ENCODE results near the gene SOWAHD. TPM values are rescaled to one million over a fixed set of nuclear protein-coding genes. Genes with fewer than 3 reads are reported as not detected.

SOWAHD gene
- total RNA-seq, 1 experiment from 2014 or later: 1.4 TPM

- CTCF ChIA-PET: no interaction called here
- no peak for DNase-seq
- intact Hi-C loops (cut with micrococcal nuclease; ENCODE audit: unreplicated experiment): no loop called here
- Histone ChIP-seq H3F3A (ENCODE audit: insufficient read depth, low read depth) (no peaks in the 10 kb centered on the region), H3K36me3 (ENCODE audit: low read depth) (no peaks in the 10 kb centered on the region), H4K20me1 (ENCODE audit: insufficient read depth) (no peaks in the 10 kb centered on the region), H3K4me3 (no peak overlapping the region), H2AFZ (no peak overlapping the region), H3K27me3 (ENCODE audit: insufficient read depth, low read depth) (peaks cover under 1% of the 10 kb centered on the region; the same call in 1 of the 2 replicates), H3K27ac (no peak overlapping the region), H3K79me2 (ENCODE audit: low read depth) (no peaks in the 10 kb centered on the region), H3K4me1 (replicated peaks; ENCODE audit: insufficient read depth) (no peaks in the 10 kb centered on the region), H3K9me3 (ENCODE audit: insufficient read depth, low read depth) (0 out of 2 replicates have a peak, but pooled peaks cover 5% of the 10 kb centered on the region), H3K4me2 (no peak overlapping the region), H3K9me2 (ENCODE audit: insufficient read depth) (no peaks in the 10 kb centered on the region)
- TF ChIP-seq CTCF (conservative IDR thresholded peaks at IDR 0.05) (no peak), EZH2 (IDR thresholded peaks at IDR 0.05; ENCODE audit: low read depth) (no peak)
- POLR2A ChIA-PET (ENCODE audit: unreplicated experiment): no interaction called here
- BruUV-seq (replicated peaks): no TSS peak
Observed at GRCh38 chrX:119809185-119809666, 50.8 kb downstream of the SOWAHD start.

Other genes with a start within 250 kb of the SOWAHD start
- gene STEEP1, start 193.2 kb upstream of the SOWAHD start, total RNA-seq (2021): 56.5 and 63.7 TPM in 2 replicates
- 103 and 119 TPM in 2 replicates for gene UBE2A, start 184.0 kb upstream of the SOWAHD start, total RNA-seq (2021)
- 25.7 TPM in 2 replicates for gene NKRF, start 152.2 kb upstream of the SOWAHD start, total RNA-seq (2021)
- gene SEPTIN6, start 65.4 kb upstream of the SOWAHD start, total RNA-seq (2021): 32.8 and 43.7 TPM in 2 replicates
- 3,176 and 3,660 TPM in 2 replicates for gene RPL39, start 33.0 kb downstream of the SOWAHD start, total RNA-seq (2021)
- gene UPF3B, start 94.4 kb downstream of the SOWAHD start, total RNA-seq (2021): 19.8 and 24.3 TPM in 2 replicates
- gene RNF113A, start 113.1 kb downstream of the SOWAHD start, total RNA-seq (2021): 23.2 and 24.2 TPM in 2 replicates
- gene NDUFA1, start 113.2 kb downstream of the SOWAHD start, total RNA-seq (2021): 181 and 189 TPM in 2 replicates
- 2.7 TPM in 1 of 2 replicates, not detected in the other for gene AKAP14, start 137.3 kb downstream of the SOWAHD start, total RNA-seq (2021)
- 15.7 and 18.6 TPM in 2 replicates for gene NKAP, start 185.2 kb downstream of the SOWAHD start, total RNA-seq (2021)

Data from PC-9 (cell line).